Spleen (tissue), 11 donors: ENCODE measurements around the gene RNF123. TPM values are rescaled to one million over a fixed set of nuclear protein-coding genes. Genes with fewer than 3 reads are reported as not detected.

ENCODE experiments used
- DNase-seq: peaks from one replicate; pipeline ENCODE4 v3.0.0-alpha.2; 2020
- H3K27ac ChIP-seq, 8 donors: fragments of 200-600 bp; sonication (generic) in 7 of 8; 1 replicate in 4 of 8; 2 replicates in 4 of 8; pipeline versions ENCODE4 v1.5.0 to v1.8.0; 2016 to 2021; ENCODE audit warnings: inconsistent platforms in 4 of 8, mild to moderate bottlenecking in 4 of 8, moderate library complexity in 1 of 8
- H3K27me3 ChIP-seq, 7 donors: fragments of 200-600 bp; sonication (generic) in 6 of 7; replicated peaks in 1 of 7; 1 replicate in 4 of 7; 2 replicates in 3 of 7; pipeline versions ENCODE4 v1.5.0 to v1.8.0; 2016 to 2021; ENCODE audit warnings: inconsistent platforms in 3 of 7, mild to moderate bottlenecking in 1 of 7
- H3K36me3 ChIP-seq, 6 donors: fragments of 200-600 bp; sonication (generic) in 5 of 6; 1 replicate in 4 of 6; 2 replicates in 2 of 6; pipeline versions ENCODE4 v1.5.0 to v1.8.0; 2016 to 2021; ENCODE audit warnings: inconsistent platforms in 2 of 6
- H3K4me1 ChIP-seq, 6 donors: fragments of 200-600 bp; sonication (generic) in 5 of 6; 1 replicate in 3 of 6; 2 replicates in 3 of 6; pipeline versions ENCODE4 v1.5.0 to v1.8.0; 2016 to 2021; ENCODE audit warnings: inconsistent platforms in 3 of 6
- H3K4me3 ChIP-seq, 8 donors: fragments of 200-600 bp; sonication (generic) in 7 of 8; 1 replicate in 4 of 8; 2 replicates in 4 of 8; pipeline versions ENCODE4 v1.5.0 to v1.8.0; 2016 to 2021; ENCODE audit warnings: inconsistent platforms in 4 of 8, mild to moderate bottlenecking in 4 of 8, moderate library complexity in 2 of 8
- H3K9me3 ChIP-seq, 8 donors: fragments of 200-600 bp; sonication (generic) in 7 of 8; 1 replicate in 4 of 8; 2 replicates in 4 of 8; pipeline versions ENCODE4 v1.5.0 to v1.8.0; 2016 to 2021; ENCODE audit warnings: inconsistent platforms in 4 of 8
- POLR2A ChIP-seq, 3 donors: fragments of 450-650 bp; IDR thresholded peaks; one replicate each; pipeline ENCODE4 v1.5.1; 2017; ENCODE audit warnings: antibody characterized with exemption in 3 of 3, mild to moderate bottlenecking in 1 of 3
- POLR2AphosphoS5 ChIP-seq, 3 donors: sonication (generic); formaldehyde crosslinking; IDR thresholded peaks; one replicate each; pipeline ENCODE4 v1.5.1; 2017; ENCODE audit warnings: antibody characterized with exemption in 3 of 3
- WGBS, 5 donors: extraction: QIAGEN DNeasy Blood & Tissue Kit in 3 of 5; methylation state at CpG; one replicate each; pipeline versions ENCODE4 v1.1.5 to v1.1.7; 2013 to 2018; 5-methylcytosine and 5-hydroxymethylcytosine counted together
- intact Hi-C: fragments of 100-400 bp; cut with DNase I; formaldehyde crosslinking; loops from one replicate; pipeline ENCODE4 v1.15.0; 2023; ENCODE audit warnings: low total_unique reads
- polyA plus RNA-seq, 3 donors: library from polyadenylated mRNA; stranded (reverse); fragments of 200-250 nt; gene quantifications; one replicate each; pipeline ENCODE4 v1.2.1, GENCODE V29; 2013
- total RNA-seq, 7 donors: library from RNA; depleted of rRNA in 3 of 7; stranded (reverse); fragments of >200 nt in 3 of 7; fragmentation: NEBNext Ultra II Directional in 4 of 7; extraction: Animal tissue kit (Norgen Biotek cat#: 25700) in 4 of 7; gene quantifications; one replicate each; pipeline versions ENCODE4 v1.1.0 to v1.2.1, GENCODE V29; 2016 to 2021
- TF ChIP-seq, protein P1 (sequence below), 11 experiments: fragments of 200-600 bp in 7 of 11; fragments of 450-650 bp in 4 of 11; sonication (generic) in 4 of 11; IDR thresholded peaks in 8 of 11; conservative IDR thresholded peaks in 3 of 11; 1 replicate in 7 of 11; 2 replicates in 4 of 11; pipeline versions ENCODE4 v1.4.0 to v1.8.0; 2016 to 2021; ENCODE audit warnings: antibody characterized with exemption in 11 of 11, inconsistent platforms in 4 of 11, mild to moderate bottlenecking in 1 of 11
- donor health status: healthy with polysubstance abuse.
- donor health status: DM: no; HTN: no; CAD: no; lungs with moderate emphysema.
- donor health status: DM: no; HTN: no; CAD: no.
- donor health status: Bipolar disorder and iron deficiency.
- donor health status: healthy.
- donor health status: DM: no; HTN: no; CAD: no.
- donor health status: DM: yes; HTN: yes; CAD: no.

RNF123 gene
- total and polyA plus RNA-seq, 10 donors, result 11.6 to 57.5 (median 37.9) TPM

DNA sequence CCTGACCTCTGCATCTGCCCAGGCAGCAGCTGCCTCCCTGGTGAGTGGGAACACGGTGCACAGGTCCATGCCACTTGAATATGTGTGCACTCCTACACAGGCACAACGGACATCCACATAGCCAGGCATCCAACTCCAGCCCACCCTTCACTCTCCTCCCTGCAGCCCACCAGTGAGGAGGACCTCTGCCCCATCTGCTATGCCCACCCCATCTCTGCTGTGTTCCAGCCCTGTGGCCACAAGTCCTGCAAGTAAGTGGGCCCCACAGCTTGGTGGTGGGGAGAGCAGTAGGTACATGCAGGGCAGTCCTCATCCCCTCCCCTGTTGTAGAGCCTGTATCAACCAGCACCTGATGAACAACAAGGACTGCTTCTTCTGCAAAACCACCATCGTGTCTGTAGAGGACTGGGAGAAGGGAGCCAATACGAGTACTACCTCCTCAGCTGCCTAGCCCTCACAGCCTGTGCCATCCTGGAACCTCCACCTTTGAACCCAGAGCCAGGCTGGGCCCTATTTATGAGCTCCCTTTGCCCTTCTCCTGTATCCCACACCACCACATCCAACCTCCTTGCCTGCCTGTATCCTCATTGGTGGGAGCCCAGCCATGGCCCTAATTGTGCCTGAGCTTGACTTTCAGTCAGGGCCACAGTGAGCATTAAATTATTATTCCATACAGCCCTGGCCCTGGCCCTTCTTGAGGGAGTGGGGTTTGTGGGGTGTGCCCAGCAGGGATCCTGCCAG is 31.7 kb downstream of the RNF123 start:
- Histone ChIP-seq H3K4me1 (peaks cover 27 to 72% (median 47%) of the 10 kb centered on the region in 6 donors), H3K9me3 (no peaks in the 10 kb centered on the region), H3K4me3 (no peak overlapping the region), H3K27ac (no peak overlapping the region), H3K36me3 (peaks cover 0 to 61% (median 24%) of the 10 kb centered on the region in 6 donors), H3K27me3 (no peaks in the 10 kb centered on the region)
- intact Hi-C loops, result no loop called here
- WGBS, 5 donors, result 79 to 86% (median 83%) methylated on average over 2 to 4 of the region's 4 CpGs
- peak; percentile 74 for DNase-seq
- TF ChIP-seq POLR2AphosphoS5 (IDR thresholded peaks at IDR 0.05) (peak; percentile 33 to 69 (median 57)), POLR2A (IDR thresholded peaks at IDR 0.05) (no peak)

DNA sequence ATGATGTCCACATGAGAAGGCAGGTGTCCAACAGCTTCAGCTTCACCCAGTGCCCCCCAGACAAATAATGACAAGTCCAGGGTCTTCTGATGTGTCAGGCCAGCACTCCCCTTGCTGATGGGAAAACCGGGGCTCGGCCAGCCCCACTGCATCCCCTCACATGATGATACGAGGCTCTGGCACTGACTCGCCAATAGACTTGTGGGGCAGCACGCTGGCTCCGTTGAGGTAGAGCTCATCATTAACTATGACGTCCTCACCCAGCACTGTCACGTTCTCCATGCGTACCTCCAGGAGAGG is 32.2 kb downstream of the RNF123 start:
- no peak for TF ChIP-seq POLR2AphosphoS5 (IDR thresholded peaks at IDR 0.05)
- no peak for TF ChIP-seq POLR2A (IDR thresholded peaks at IDR 0.05)
- TF ChIP-seq, protein P1, sequence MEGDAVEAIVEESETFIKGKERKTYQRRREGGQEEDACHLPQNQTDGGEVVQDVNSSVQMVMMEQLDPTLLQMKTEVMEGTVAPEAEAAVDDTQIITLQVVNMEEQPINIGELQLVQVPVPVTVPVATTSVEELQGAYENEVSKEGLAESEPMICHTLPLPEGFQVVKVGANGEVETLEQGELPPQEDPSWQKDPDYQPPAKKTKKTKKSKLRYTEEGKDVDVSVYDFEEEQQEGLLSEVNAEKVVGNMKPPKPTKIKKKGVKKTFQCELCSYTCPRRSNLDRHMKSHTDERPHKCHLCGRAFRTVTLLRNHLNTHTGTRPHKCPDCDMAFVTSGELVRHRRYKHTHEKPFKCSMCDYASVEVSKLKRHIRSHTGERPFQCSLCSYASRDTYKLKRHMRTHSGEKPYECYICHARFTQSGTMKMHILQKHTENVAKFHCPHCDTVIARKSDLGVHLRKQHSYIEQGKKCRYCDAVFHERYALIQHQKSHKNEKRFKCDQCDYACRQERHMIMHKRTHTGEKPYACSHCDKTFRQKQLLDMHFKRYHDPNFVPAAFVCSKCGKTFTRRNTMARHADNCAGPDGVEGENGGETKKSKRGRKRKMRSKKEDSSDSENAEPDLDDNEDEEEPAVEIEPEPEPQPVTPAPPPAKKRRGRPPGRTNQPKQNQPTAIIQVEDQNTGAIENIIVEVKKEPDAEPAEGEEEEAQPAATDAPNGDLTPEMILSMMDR (IDR thresholded peaks at IDR 0.05 in 8 of 11, conservative IDR thresholded peaks at IDR 0.05 in 3 of 11), result no peak
- no peak for DNase-seq
- Histone ChIP-seq H3K4me1 (peaks cover 27 to 76% (median 47%) of the 10 kb centered on the region in 6 donors), H3K9me3 (no peaks in the 10 kb centered on the region), H3K4me3 (no peak overlapping the region), H3K27ac (no peak overlapping the region), H3K27me3 (no peaks in the 10 kb centered on the region), H3K36me3 (peaks cover 0 to 61% (median 25%) of the 10 kb centered on the region in 6 donors)
- 79 to 91% (median 90%) methylated on average over 6 to 9 of the region's 9 CpGs for WGBS, 5 donors
- intact Hi-C loops, result no loop called here

DNA sequence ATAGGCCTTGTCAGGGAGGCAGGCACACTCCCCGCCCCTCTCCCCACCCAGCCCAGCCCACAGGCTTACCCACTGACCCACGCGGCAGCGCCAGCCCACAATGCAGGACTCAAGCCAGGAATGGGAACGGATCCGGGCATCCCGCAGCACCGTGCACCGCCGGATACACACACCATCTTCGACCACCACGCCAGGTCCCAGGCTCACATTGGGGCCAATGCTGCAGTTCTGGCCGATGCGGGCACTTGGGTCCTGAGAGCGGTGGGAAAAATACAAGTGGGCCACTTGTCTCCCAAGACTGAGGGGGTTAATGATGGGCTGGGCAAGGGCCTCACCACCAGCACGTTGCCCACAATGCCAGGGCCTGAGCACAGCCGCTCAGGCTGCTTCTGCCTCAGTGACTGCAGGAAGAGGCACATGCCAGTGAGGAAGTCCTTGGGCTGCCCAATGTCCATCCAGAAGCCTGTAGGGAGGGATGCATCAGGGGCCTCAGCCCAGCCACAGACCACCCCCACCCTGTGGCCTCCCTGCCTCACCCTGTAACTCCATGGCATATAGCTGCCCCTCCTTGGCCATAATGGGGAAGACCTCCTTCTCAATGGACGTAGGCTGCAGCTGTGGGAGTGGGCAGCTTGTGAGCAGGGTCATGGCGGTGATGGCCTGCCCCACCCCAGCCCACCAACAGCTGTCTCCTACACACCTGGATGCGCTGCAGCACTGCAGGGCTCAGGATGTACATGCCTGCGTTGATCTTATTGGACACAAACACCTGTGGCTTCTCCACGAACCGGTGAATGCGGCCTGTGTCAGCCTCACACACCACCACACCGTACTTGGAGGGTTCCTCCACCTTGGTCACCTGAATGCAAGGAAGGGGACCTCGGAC is 32.8 kb downstream of the RNF123 start:
- H3K4me1 ChIP-seq, result peaks cover 27 to 82% (median 47%) of the 10 kb centered on the region in 6 donors
- H3K4me3 ChIP-seq, result peak overlapping the region in 4 of 8 donors; percentile 88 to 100 (median 95)
- TF ChIP-seq, protein P1 (IDR thresholded peaks at IDR 0.05 in 8 of 11, conservative IDR thresholded peaks at IDR 0.05 in 3 of 11), result no peak
- TF ChIP-seq POLR2AphosphoS5 (IDR thresholded peaks at IDR 0.05), result peak; percentile 7 to 65 (median 24)
- TF ChIP-seq POLR2A (IDR thresholded peaks at IDR 0.05), result no peak
- peak overlapping the region in 4 of 8 donors; percentile 94 to 98 (median 96) for H3K27ac ChIP-seq
- peak; percentile 76 for DNase-seq
- no peaks in the 10 kb centered on the region for H3K27me3 ChIP-seq
- WGBS, 5 donors, result 86 to 93% (median 92%) methylated on average over 17 to 26 of the region's 26 CpGs
- H3K9me3 ChIP-seq, result no peaks in the 10 kb centered on the region
- H3K36me3 ChIP-seq, result peaks cover 0 to 61% (median 28%) of the 10 kb centered on the region in 6 donors
- intact Hi-C loops, result no loop called here

DNA sequence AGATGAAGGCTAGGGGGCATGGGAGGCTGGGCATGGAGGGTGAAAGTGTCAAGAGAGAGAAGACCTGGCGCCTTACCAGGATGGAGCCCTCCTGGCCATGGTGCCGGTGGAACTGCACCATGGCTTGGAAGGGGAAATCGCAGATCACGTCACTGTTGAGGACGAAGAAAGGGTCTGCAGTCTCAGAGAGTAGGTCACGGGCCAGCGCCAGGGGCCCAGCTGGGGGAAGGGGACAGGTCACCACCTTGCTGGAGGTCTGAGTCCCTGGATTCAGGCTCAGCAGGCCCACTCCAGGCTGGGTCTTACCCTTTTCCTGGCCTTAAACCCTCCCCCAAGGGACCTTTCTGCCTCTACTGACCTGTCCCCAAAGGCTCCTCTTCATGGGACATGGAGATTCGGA is 33.5 kb downstream of the RNF123 start:
- TF ChIP-seq POLR2AphosphoS5 (IDR thresholded peaks at IDR 0.05) (no peak), POLR2A (IDR thresholded peaks at IDR 0.05) (no peak)
- TF ChIP-seq, protein P1 (IDR thresholded peaks at IDR 0.05 in 8 of 11, conservative IDR thresholded peaks at IDR 0.05 in 3 of 11), result no peak
- 65 to 78% (median 69%) methylated on average over 8 of the region's 8 CpGs for WGBS, 5 donors

More for the DNA sequence above, 33.5 kb downstream of the RNF123 start:
- intact Hi-C loops, result no loop called here
- H3K27ac ChIP-seq, result peak overlapping the region; percentile 79 to 98 (median 94)
- peaks cover 27 to 82% (median 47%) of the 10 kb centered on the region in 6 donors for H3K4me1 ChIP-seq
- H3K36me3 ChIP-seq, result peaks cover 3 to 61% (median 36%) of the 10 kb centered on the region in 6 donors
- no peaks in the 10 kb centered on the region for H3K9me3 ChIP-seq
- peak overlapping the region in 7 of 8 donors; percentile 87 to 100 (median 92) for H3K4me3 ChIP-seq
- H3K27me3 ChIP-seq, result no peaks in the 10 kb centered on the region
- DNase-seq, result peak; percentile 83
